ENCODE results near the gene IL12A. TPM values are rescaled to one million over a fixed set of nuclear protein-coding genes. Genes with fewer than 3 reads are reported as not detected.

IL12A gene
- total and polyA plus RNA-seq, 2 of the 8 experiments (the other 6 are each of a cell fraction or from before 2014, with no cell fraction given), result 0.41 to 0.92 TPM

GRCh38 chr3:159950156-159950898, 38.3 kb upstream of the IL12A start:
- Histone ChIP-seq H3K36me3 (ENCODE audit: control insufficient read depth in 2 of 4, insufficient read depth in 4 of 4, low read length in 3 of 4) (no peaks in the 10 kb centered on the region), H3K4me1 (replicated peaks in 1 of 4; ENCODE audit: control insufficient read depth in 3 of 4, insufficient read depth in 4 of 4, low read length in 3 of 4) (no peaks in the 10 kb centered on the region), H3K23me2 (ENCODE audit: low read depth, low read length) (no peaks in the 10 kb centered on the region), H4K8ac (ENCODE audit: extremely low read depth, insufficient read depth, low read length) (no peak overlapping the region), H2BK120ac (replicated peaks; ENCODE audit: low read depth, low read length) (no peak overlapping the region), H3K9me3 (ENCODE audit: insufficient read depth in 2 of 2, low read depth in 1 of 2, low read length in 1 of 2) (peaks cover 0 to 2% of the 10 kb centered on the region in 2 experiments; a peak in 1 of 4 replicates), H3K27me3 (replicated peaks in 1 of 4; ENCODE audit: control insufficient read depth in 3 of 4, extremely low read depth in 1 of 4, insufficient read depth in 3 of 4, low read length in 3 of 4) (no peaks in the 10 kb centered on the region), H4K20me1 (replicated peaks in 1 of 2; ENCODE audit: control insufficient read depth in 1 of 2, insufficient read depth in 2 of 2, low read length in 2 of 2) (no peaks in the 10 kb centered on the region), H2AK5ac (ENCODE audit: low read depth, low read length) (no peak overlapping the region), H2BK20ac (ENCODE audit: low read length) (no peak overlapping the region), H3K79me2 (ENCODE audit: control insufficient read depth in 1 of 2, insufficient read depth in 2 of 2, low read length in 2 of 2) (no peaks in the 10 kb centered on the region), H4K5ac (ENCODE audit: insufficient read length, low read depth, low read length) (no peak overlapping the region), H3K27ac (ENCODE audit: low read depth, low read length) (no peak overlapping the region), H3K79me1 (ENCODE audit: low read depth, low read length) (no peaks in the 10 kb centered on the region), H3K4me3 (ENCODE audit: extremely low read depth in 1 of 4, insufficient read depth in 2 of 4, low read depth in 3 of 4, low read length in 4 of 4) (no peak overlapping the region), H3K23ac (ENCODE audit: insufficient read length) (no peak overlapping the region), H3K18ac (ENCODE audit: extremely low read depth, low read length) (no peak overlapping the region), H2BK5ac (ENCODE audit: low read depth, low read length) (no peak overlapping the region), H3K56ac (replicated peaks; ENCODE audit: insufficient read length, low read depth, low read length) (no peak overlapping the region), H3K9ac (replicated peaks in 1 of 4; ENCODE audit: extremely low read depth in 1 of 4, low read depth in 3 of 4, low read length in 3 of 4) (no peak overlapping the region), H3K14ac (ENCODE audit: insufficient read length) (no peak overlapping the region), H2AFZ (ENCODE audit: low read length) (no peak overlapping the region), H3K4me2 (ENCODE audit: insufficient read depth in 1 of 2, low read depth in 2 of 2, low read length in 2 of 2) (no peak overlapping the region), H4K91ac (replicated peaks; ENCODE audit: insufficient read length, low read length) (no peak overlapping the region), H3K4ac (replicated peaks; ENCODE audit: insufficient read length, low read depth, low read length) (no peak overlapping the region), H2BK15ac (ENCODE audit: low read length) (no peak overlapping the region), H2BK12ac (ENCODE audit: low read depth, low read length) (no peak overlapping the region)
- FAIRE-seq (no peak), DNase-seq (ENCODE audit: low read depth in 1 of 2, low spot score in 2 of 2) (no peak)
- 93% methylated on average over 3 of the region's 3 CpGs; no CpG with 5 or more reads in 1 of the 2 experiments for WGBS, 2 experiments (ENCODE audit: extremely low coverage in 1 of 2, insufficient coverage in 1 of 2, insufficient read length in 1 of 2, insufficient replicate concordance in 2 of 2, low coverage in 1 of 2, low lambda C conversion rate in 2 of 2, missing lambda C conversion rate in 1 of 2)
- ChIA-PET CTCF (ENCODE audit: partially characterized antibody) (interaction anchor here (0.8 kb wide), 1 partner anchor 37 kb away, joined by 3 read pairs; no protein-coding TSS in a partner anchor), POLR2A (ENCODE audit: partially characterized antibody) (no interaction called here)
- TF ChIP-seq CTCF (IDR thresholded peaks at IDR 0.05; ENCODE audit: control extremely low read depth in 1 of 3, insufficient read depth in 1 of 3, low read depth in 1 of 3, low read length in 3 of 3) (no peak), SUZ12 (IDR thresholded peaks at IDR 0.05; ENCODE audit: low read length) (no peak), JUN (IDR thresholded peaks at IDR 0.05; ENCODE audit: low read depth, low read length) (no peak), RNF2 (IDR thresholded peaks at IDR 0.05; ENCODE audit: borderline replicate concordance, low read depth, low read length, missing control alignments, poor library complexity, severe bottlenecking) (no peak), JUND (IDR thresholded peaks at IDR 0.05; ENCODE audit: low read length) (no peak), SP2 (IDR thresholded peaks at IDR 0.05; ENCODE audit: low read length) (no peak), RFX5 (IDR thresholded peaks at IDR 0.05; ENCODE audit: borderline replicate concordance, low read depth, low read length) (no peak), SIRT6 (IDR thresholded peaks at IDR 0.05; ENCODE audit: low read length) (no peak), TEAD4 (IDR thresholded peaks at IDR 0.05; ENCODE audit: low read depth, low read length) (no peak), SAP30 (IDR thresholded peaks at IDR 0.05; ENCODE audit: insufficient read depth, insufficient replicate concordance, low read length) (no peak)
